Measurements from ENCODE around the gene FCRL4.

Gene FCRL4

GRCh38 chr1:157597959-157598667 is at the start of gene FCRL4:
Gene FCRL4, minus strand, starts transcription at chr1:157598085. Its CDS starts 141 bp downstream, at chr1:157597944.
- DNase-seq (ENCODE audit: low spot score): no peak

GRCh38 chr1:157646144-157646543 is 48.3 kb upstream of the FCRL4 start:
- DNase-seq (ENCODE audit: low spot score): peak; percentile 14

- no peak for DNase-seq (ENCODE audit: low spot score)
These were observed 43.3 kb upstream of the FCRL4 start for GRCh38 chr1:157641177-157641576.

GRCh38 chr1:157639800-157640199 is 41.9 kb upstream of the FCRL4 start:
- no peak for DNase-seq (ENCODE audit: low spot score)

- no peak for DNase-seq (ENCODE audit: low spot score)
These were observed 30.9 kb upstream of the FCRL4 start for GRCh38 chr1:157628773-157629172.

GRCh38 chr1:157626099-157626498 is 28.2 kb upstream of the FCRL4 start:
- no peak for DNase-seq (ENCODE audit: low spot score)

- DNase-seq (ENCODE audit: low spot score): no peak
These were observed 26.6 kb upstream of the FCRL4 start for GRCh38 chr1:157624471-157624870.

GRCh38 chr1:157622471-157622870 is 24.6 kb upstream of the FCRL4 start:
- DNase-seq (ENCODE audit: low spot score): no peak

GRCh38 chr1:157618190-157618589 is 20.3 kb upstream of the FCRL4 start:
- DNase-seq (ENCODE audit: low spot score): no peak

- no peak for DNase-seq (ENCODE audit: low spot score)
These were observed 2.4 kb upstream of the FCRL4 start for GRCh38 chr1:157600236-157600635.

GRCh38 chr1:157596384-157596783 is 1.5 kb downstream of the FCRL4 start:
- no peak for DNase-seq (ENCODE audit: low spot score)

GRCh38 chr1:157595356-157595755 is 2.5 kb downstream of the FCRL4 start:
- no peak for DNase-seq (ENCODE audit: low spot score)

GRCh38 chr1:157585984-157586383 is 11.9 kb downstream of the FCRL4 start:
- no peak for DNase-seq (ENCODE audit: low spot score)

GRCh38 chr1:157584503-157584902 is 13.4 kb downstream of the FCRL4 start:
- no peak for DNase-seq (ENCODE audit: low spot score)

- no peak for DNase-seq (ENCODE audit: low spot score)
These were observed 17.1 kb downstream of the FCRL4 start for GRCh38 chr1:157580828-157581210.

- peak; percentile 77 for DNase-seq (ENCODE audit: low spot score)
These were observed 17.6 kb downstream of the FCRL4 start for GRCh38 chr1:157580179-157580827.

- no peak for DNase-seq (ENCODE audit: low spot score)
These were observed 20.5 kb downstream of the FCRL4 start for GRCh38 chr1:157577420-157577819.

GRCh38 chr1:157575744-157576143 is 22.1 kb downstream of the FCRL4 start:
- no peak for DNase-seq (ENCODE audit: low spot score)

- no peak for DNase-seq (ENCODE audit: low spot score)
These were observed 23.0 kb downstream of the FCRL4 start for GRCh38 chr1:157574836-157575235.

GRCh38 chr1:157566484-157567300 is 31.2 kb downstream of the FCRL4 start:
- DNase-seq (ENCODE audit: low spot score): no peak

- no peak for DNase-seq (ENCODE audit: low spot score)
These were observed 35.4 kb downstream of the FCRL4 start for GRCh38 chr1:157562515-157562914.

GRCh38 chr1:157558119-157558518 is 39.8 kb downstream of the FCRL4 start:
- DNase-seq (ENCODE audit: low spot score): no peak
